Measurements from ENCODE around the gene MS4A18. TPM values are rescaled to one million over a fixed set of nuclear protein-coding genes. Genes with fewer than 3 reads are reported as not detected.

The MS4A18 gene
- total and polyA plus RNA-seq, 10 of the 15 experiments (the other 5 are each of a cell fraction or from before 2014, with no cell fraction given) = not detected

GRCh38 chr11:60701469-60701818 is 23.1 kb upstream of the MS4A18 start (continued):
- TF ChIP-seq HSF1 (IDR thresholded peaks at IDR 0.05; ENCODE audit: low read depth, low read length) (no peak), NBN (IDR thresholded peaks at IDR 0.05) (no peak), BCL3 (IDR thresholded peaks at IDR 0.05; ENCODE audit: borderline replicate concordance, insufficient read depth, low read depth, low read length, poor library complexity, severe bottlenecking) (no peak), POLR2AphosphoS2 (IDR thresholded peaks at IDR 0.05; ENCODE audit: low read depth, low read length) (no peak)

GRCh38 chr11:60703374-60703773 is 21.1 kb upstream of the MS4A18 start:
- TF ChIP-seq SMAD5 (IDR thresholded peaks at IDR 0.05; ENCODE audit: low read depth) = no peak
- TF ChIP-seq WRNIP1 (IDR thresholded peaks at IDR 0.05; ENCODE audit: borderline replicate concordance, low read depth, low read length) = no peak
- TF ChIP-seq PAX8 (IDR thresholded peaks at IDR 0.05) = no peak
- TF ChIP-seq ZNF24 (IDR thresholded peaks at IDR 0.05) = no peak
- no peak for TF ChIP-seq MLLT1 (IDR thresholded peaks at IDR 0.05)
- TF ChIP-seq FOS (IDR thresholded peaks at IDR 0.05; ENCODE audit: borderline replicate concordance, extremely low read depth, insufficient read length) = no peak
- no peak for TF ChIP-seq ZNF592 (IDR thresholded peaks at IDR 0.05)
- H3K27me3 ChIP-seq (replicated peaks in 1 of 2; ENCODE audit: control insufficient read depth in 2 of 2, insufficient read depth in 2 of 2, low read length in 1 of 2) = no peaks in the 10 kb centered on the region
- H2AFZ ChIP-seq (ENCODE audit: control insufficient read depth, low read depth, low read length) = no peak overlapping the region
- no peaks in the 10 kb centered on the region for H3K36me3 ChIP-seq (ENCODE audit: control insufficient read depth in 2 of 2, insufficient read depth in 2 of 2, low read length in 1 of 2)
- RAD21 ChIA-PET (ENCODE audit: unreplicated experiment) = no interaction called here
- H3K79me2 ChIP-seq (ENCODE audit: control insufficient read depth, insufficient read depth, low read length) = no peaks in the 10 kb centered on the region
- 72% methylated on average over 12 of the region's 12 CpGs for WGBS (ENCODE audit: insufficient coverage, insufficient replicate concordance, low lambda C conversion rate, missing lambda C conversion rate)
- no peak overlapping the region for H3K9ac ChIP-seq (ENCODE audit: control insufficient read depth, insufficient read depth, low read length)
- no peaks in the 10 kb centered on the region for H3K4me1 ChIP-seq (ENCODE audit: control insufficient read depth, insufficient read depth, low read length)
- in situ Hi-C loops (cut with MboI) (no loop called here), intact Hi-C loops (cut with micrococcal nuclease; ENCODE audit: unreplicated experiment) (loop anchor here (5.0 kb wide), 1 partner anchor 194 kb away; no protein-coding TSS in a partner anchor)
- no peak for DNase-seq (ENCODE audit: low read depth, low spot score)
- POLR2A ChIA-PET = no interaction called here
- SMC1A ChIA-PET (ENCODE audit: uncharacterized antibody, unreplicated experiment) = interaction anchor here (1.7 to 5.0 kb wide), 2 partner anchors 46 to 59 kb away, joined by 5 to 45 read pairs; no protein-coding TSS in a partner anchor
- no peak overlapping the region for H3K27ac ChIP-seq (ENCODE audit: control insufficient read depth, insufficient read depth)
- ATAC-seq = no peak
- H4K20me1 ChIP-seq (ENCODE audit: control insufficient read depth, insufficient read depth) = no peaks in the 10 kb centered on the region
- CTCF ChIA-PET = interaction anchor here (0.7 to 1.5 kb wide), 2 partner anchors 19 to 53 kb away, joined by 3 read pairs; partner anchors contain the start of gene MS4A15
- no peak overlapping the region for H3K4me3 ChIP-seq
- no TSS peak for BruUV-seq (replicated peaks)
- FAIRE-seq = no peak
- H3K9me3 ChIP-seq (replicated peaks; ENCODE audit: control insufficient read depth, insufficient read depth, low read length) = no peaks in the 10 kb centered on the region
- H3K4me2 ChIP-seq (ENCODE audit: control insufficient read depth, insufficient read depth) = no peak overlapping the region
